AG09309 (cell line): ENCODE data around the gene TACC2.

Experiments
- DNase-seq: peaks from one replicate; pipeline ENCODE4 v3.0.0-alpha.2; 2010; ENCODE audit warnings: low read depth
- H3K4me3 ChIP-seq: 2 replicates; pipeline ENCODE4 v1.5.1; 2011; ENCODE audit warnings: mild to moderate bottlenecking, low read depth, low read length, moderate library complexity; ENCODE audit not compliant: control insufficient read depth
- CTCF ChIP-seq: IDR thresholded peaks from 2 replicates; pipeline ENCODE4 v1.5.1; 2011; ENCODE audit warnings: mild to moderate bottlenecking, low read depth, low read length, inconsistent platforms; ENCODE audit not compliant: insufficient read depth, control insufficient read depth; ENCODE audit errors: missing control alignments

TACC2 gene

GRCh38 chr10:122301055-122301810 is 312.3 kb downstream of the TACC2 start:
- H3K4me3 ChIP-seq: no peak overlapping the region
- peak; percentile 88 for DNase-seq
- TF ChIP-seq CTCF: no peak

DNA sequence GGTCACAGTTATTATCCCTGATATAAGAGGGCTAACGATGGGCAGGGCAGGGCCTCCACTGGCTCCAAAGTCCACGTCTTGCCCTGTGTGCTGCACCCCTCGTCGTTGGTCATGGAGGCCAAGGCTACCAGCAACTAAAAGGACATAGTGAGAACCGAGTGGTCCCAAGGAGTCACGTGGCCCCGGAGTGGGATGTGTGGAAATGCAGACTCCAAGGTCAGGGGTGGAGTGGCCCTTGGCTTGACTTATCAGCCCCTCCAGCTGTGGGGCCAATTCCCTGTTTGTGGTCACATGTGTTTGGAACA is 312.8 kb downstream of the TACC2 start:
- no peak for TF ChIP-seq CTCF
- DNase-seq: no peak
- no peak overlapping the region for H3K4me3 ChIP-seq

GRCh38 chr10:122302315-122302714 is 313.4 kb downstream of the TACC2 start:
- no peak for DNase-seq
- no peak overlapping the region for H3K4me3 ChIP-seq
- TF ChIP-seq CTCF: no peak

- no peak for DNase-seq
- TF ChIP-seq CTCF: no peak
- H3K4me3 ChIP-seq: no peak overlapping the region
Observed at GRCh38 chr10:122303271-122304053, 314.5 kb downstream of the TACC2 start.
